Fibroblast of lung (primary cell): ENCODE measurements around the gene UNC13D. TPM values are rescaled to one million over a fixed set of nuclear protein-coding genes. Genes with fewer than 3 reads are reported as not detected.

Experiments used
- DNase-seq, 2 donors: peaks; one replicate each; pipeline versions ENCODE4 v3.0.0 to v3.0.0-alpha.2; 2010; ENCODE audit warnings: low read depth in 2 of 2
- H2AFZ ChIP-seq: 2 replicates; pipeline ENCODE4 v1.5.1; 2012; ENCODE audit warnings: low read length, control low read depth, inconsistent platforms
- H3K27ac ChIP-seq: 2 replicates; pipeline ENCODE4 v1.5.1; 2011; ENCODE audit warnings: low read length, control low read depth; ENCODE audit not compliant: insufficient read depth
- H3K27me3 ChIP-seq: 2 replicates; pipeline ENCODE4 v1.5.1; 2011; ENCODE audit warnings: mild to moderate bottlenecking, low read length; ENCODE audit not compliant: control insufficient read depth, insufficient read depth
- H3K36me3 ChIP-seq: 2 replicates; pipeline ENCODE4 v1.5.1; 2011; ENCODE audit warnings: low read length; ENCODE audit not compliant: control insufficient read depth, insufficient read depth
- H3K4me1 ChIP-seq: 2 replicates; pipeline ENCODE4 v1.5.1; 2011; ENCODE audit warnings: low read length; ENCODE audit not compliant: control insufficient read depth, insufficient read depth; ENCODE audit errors: extremely low read depth
- H3K4me2 ChIP-seq: 2 replicates; pipeline ENCODE4 v1.5.1; 2011; ENCODE audit warnings: low read length, control low read depth; ENCODE audit not compliant: insufficient read depth; ENCODE audit errors: extremely low read depth
- H3K4me3 ChIP-seq, 4 experiments: fragments of 200-600 bp in 1 of 4; sonication (generic) in 1 of 4; replicated peaks in 1 of 4; 2 replicates each; pipeline ENCODE4 v1.5.1; 2011 to 2016; ENCODE audit warnings: low read length in 4 of 4, low read depth in 3 of 4, mild to moderate bottlenecking in 3 of 4, control low read depth in 2 of 4, inconsistent platforms in 1 of 4, mixed read lengths in 1 of 4; ENCODE audit not compliant: insufficient read depth in 1 of 4; ENCODE audit errors: control extremely low read depth in 1 of 4
- H3K79me2 ChIP-seq: 2 replicates; pipeline ENCODE4 v1.5.1; 2012; ENCODE audit warnings: mild to moderate bottlenecking, low read length, inconsistent platforms; ENCODE audit not compliant: control insufficient read depth, insufficient read depth
- H3K9ac ChIP-seq: 2 replicates; pipeline ENCODE4 v1.5.1; 2011; ENCODE audit warnings: mild to moderate bottlenecking, low read length, control low read depth; ENCODE audit not compliant: insufficient read depth
- H3K9me3 ChIP-seq: 2 replicates; pipeline ENCODE4 v1.5.1; 2012; ENCODE audit warnings: low read depth, low read length; ENCODE audit not compliant: control insufficient read depth, insufficient read depth
- H4K20me1 ChIP-seq: 2 replicates; pipeline ENCODE4 v1.5.1; 2011; ENCODE audit warnings: low read length; ENCODE audit not compliant: control insufficient read depth, insufficient read depth; ENCODE audit errors: extremely low read depth
- EZH2 ChIP-seq: IDR thresholded peaks from 2 replicates; pipeline ENCODE4 v1.5.1; 2012; ENCODE audit warnings: low read length, control low read depth, mild to moderate bottlenecking; ENCODE audit errors: missing control alignments
- polyA plus RNA-seq, 2 donors: library from polyadenylated mRNA; depleted of rRNA in 1 of 2; stranded (reverse) in 1 of 2; unstranded in 1 of 2; fragments of >200 nt; gene quantifications; 2 replicates each; pipeline ENCODE4 v1.2.1, GENCODE V29; 2011 to 2012; ENCODE audit warnings: missing spikeins in 1 of 2
- total RNA-seq: library from RNA; depleted of rRNA; stranded (reverse); fragments of >200 nt; gene quantifications from 2 replicates; pipeline ENCODE4 v1.2.1, GENCODE V29; 2014
- TF ChIP-seq, protein P1 (sequence below), 2 donors: IDR thresholded peaks in 1 of 2; conservative IDR thresholded peaks in 1 of 2; 1 replicate in 1 of 2; 2 replicates in 1 of 2; pipeline ENCODE4 v1.5.1; 2011 to 2012; ENCODE audit warnings: low read length in 2 of 2, control low read depth in 1 of 2, inconsistent platforms in 1 of 2, low read depth in 1 of 2, mild to moderate bottlenecking in 1 of 2

Gene UNC13D
- total and polyA plus RNA-seq, 2 donors (not counting 1 experiment from before 2014, with no cell fraction given), result 0.22 to 1.5 TPM

- no peaks in the 10 kb centered on the region for H3K36me3 ChIP-seq
- H3K27me3 ChIP-seq, result no peaks in the 10 kb centered on the region
- peaks cover 9% of the 10 kb centered on the region for H3K4me1 ChIP-seq
- H3K79me2 ChIP-seq, result peaks cover 5% of the 10 kb centered on the region
- H3K4me3 ChIP-seq, result peak overlapping the region; percentile 71 to 96 (median 80)
- peak overlapping the region; percentile 100 for H3K4me2 ChIP-seq
- DNase-seq, result no peak
- H3K27ac ChIP-seq, result peak overlapping the region; percentile 92
- TF ChIP-seq, protein P1, sequence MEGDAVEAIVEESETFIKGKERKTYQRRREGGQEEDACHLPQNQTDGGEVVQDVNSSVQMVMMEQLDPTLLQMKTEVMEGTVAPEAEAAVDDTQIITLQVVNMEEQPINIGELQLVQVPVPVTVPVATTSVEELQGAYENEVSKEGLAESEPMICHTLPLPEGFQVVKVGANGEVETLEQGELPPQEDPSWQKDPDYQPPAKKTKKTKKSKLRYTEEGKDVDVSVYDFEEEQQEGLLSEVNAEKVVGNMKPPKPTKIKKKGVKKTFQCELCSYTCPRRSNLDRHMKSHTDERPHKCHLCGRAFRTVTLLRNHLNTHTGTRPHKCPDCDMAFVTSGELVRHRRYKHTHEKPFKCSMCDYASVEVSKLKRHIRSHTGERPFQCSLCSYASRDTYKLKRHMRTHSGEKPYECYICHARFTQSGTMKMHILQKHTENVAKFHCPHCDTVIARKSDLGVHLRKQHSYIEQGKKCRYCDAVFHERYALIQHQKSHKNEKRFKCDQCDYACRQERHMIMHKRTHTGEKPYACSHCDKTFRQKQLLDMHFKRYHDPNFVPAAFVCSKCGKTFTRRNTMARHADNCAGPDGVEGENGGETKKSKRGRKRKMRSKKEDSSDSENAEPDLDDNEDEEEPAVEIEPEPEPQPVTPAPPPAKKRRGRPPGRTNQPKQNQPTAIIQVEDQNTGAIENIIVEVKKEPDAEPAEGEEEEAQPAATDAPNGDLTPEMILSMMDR (conservative IDR thresholded peaks at IDR 0.05 in 1 of 2, IDR thresholded peaks at IDR 0.05 in 1 of 2; ENCODE audit: low read depth in 1 of 2, low read length in 2 of 2), result no peak
- no peak for TF ChIP-seq EZH2
- H3K9ac ChIP-seq, result peak overlapping the region; percentile 84
- H2AFZ ChIP-seq, result peak overlapping the region; percentile 71
- H4K20me1 ChIP-seq, result no peaks in the 10 kb centered on the region
- H3K9me3 ChIP-seq, result no peaks in the 10 kb centered on the region
These were observed 12.0 kb upstream of the UNC13D start for GRCh38 chr17:75856062-75856756.

GRCh38 chr17:75855310-75856061 is 11.3 kb upstream of the UNC13D start, which contains the start of gene WBP2:
Gene WBP2, minus strand, starts transcription at chr17:75855335. Its CDS starts 38 bp downstream, at chr17:75855297.
- H3K4me3 ChIP-seq, result peak within 1 kb of the TSS; percentile 75 to 96 (median 88)
- DNase-seq, result peak; percentile 100
- peaks cover 9% of the 10 kb centered on the region for H3K4me1 ChIP-seq
- no peaks in the 10 kb centered on the region for H4K20me1 ChIP-seq
- H3K9ac ChIP-seq, result peak within 1 kb of the TSS; percentile 84
- H3K79me2 ChIP-seq, result peaks cover 5% of the 10 kb centered on the region
- H3K27ac ChIP-seq, result peak within 1 kb of the TSS; percentile 92
- H3K27me3 ChIP-seq, result no peaks in the 10 kb centered on the region
- peak within 1 kb of the TSS; percentile 100 for H3K4me2 ChIP-seq
- no peaks in the 10 kb centered on the region for H3K36me3 ChIP-seq
- peak within 1 kb of the TSS; percentile 85 for H2AFZ ChIP-seq
- H3K9me3 ChIP-seq, result no peaks in the 10 kb centered on the region
- TF ChIP-seq, protein P1 (conservative IDR thresholded peaks at IDR 0.05 in 1 of 2, IDR thresholded peaks at IDR 0.05 in 1 of 2; ENCODE audit: low read depth in 1 of 2, low read length in 2 of 2), result peak; percentile 9 to 37
- TF ChIP-seq EZH2, result no peak

- peak overlapping the region; percentile 62 to 96 (median 78) for H3K4me3 ChIP-seq
- H3K36me3 ChIP-seq, result peaks cover under 1% of the 10 kb centered on the region
- H3K9me3 ChIP-seq, result no peaks in the 10 kb centered on the region
- no peaks in the 10 kb centered on the region for H3K27me3 ChIP-seq
- H3K27ac ChIP-seq, result peak overlapping the region; percentile 74
- H4K20me1 ChIP-seq, result no peaks in the 10 kb centered on the region
- H3K9ac ChIP-seq, result peak overlapping the region; percentile 67
- H2AFZ ChIP-seq, result no peak overlapping the region
- peaks cover 5% of the 10 kb centered on the region for H3K79me2 ChIP-seq
- peak overlapping the region; percentile 90 for H3K4me2 ChIP-seq
- TF ChIP-seq, protein P1 (conservative IDR thresholded peaks at IDR 0.05 in 1 of 2, IDR thresholded peaks at IDR 0.05 in 1 of 2; ENCODE audit: low read depth in 1 of 2, low read length in 2 of 2), result peak in 1 of 2 donors; percentile 6
- no peak for TF ChIP-seq EZH2
- DNase-seq, result no peak
- H3K4me1 ChIP-seq, result peaks cover 9% of the 10 kb centered on the region
These were observed 10.7 kb upstream of the UNC13D start for GRCh38 chr17:75854881-75855309.
